Dedifferentiated amniotic fluid mesenchymal stem cell (primary cell): ENCODE results near the gene LSM6.

ENCODE experiments used
- DNase-seq: peaks from one replicate; pipeline ENCODE4 v3.0.0-alpha.2; 2016; ENCODE audit errors: extremely low spot score

LSM6 gene

DNA sequence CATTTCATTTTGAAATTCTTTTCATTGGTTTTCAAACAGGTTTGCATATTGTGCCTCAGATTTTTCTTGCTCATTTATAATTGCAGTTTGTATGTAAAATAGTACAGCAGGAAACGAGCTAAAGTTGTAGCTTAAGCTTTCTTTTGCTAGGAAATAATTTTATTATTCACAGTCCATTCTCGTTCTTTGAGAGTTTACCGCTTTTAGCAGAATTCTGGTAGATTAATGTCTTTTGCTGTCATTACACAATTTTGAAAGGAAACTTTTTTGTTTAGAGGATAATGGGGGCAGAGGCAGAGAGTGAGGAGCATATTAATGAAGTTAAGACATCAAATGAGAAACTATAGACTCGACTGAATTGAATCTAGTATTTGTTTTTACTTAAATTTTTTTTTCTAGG lies 10.5 kb downstream of the LSM6 start:
- DNase-seq: no peak

- DNase-seq: no peak
Measured at GRCh38 chr4:146186596-146186995, 11.1 kb downstream of the LSM6 start.

- DNase-seq: no peak
Measured at GRCh38 chr4:146190456-146190855, 14.9 kb downstream of the LSM6 start.

- no peak for DNase-seq
Measured at GRCh38 chr4:146191766-146192458, 16.4 kb downstream of the LSM6 start.

DNA sequence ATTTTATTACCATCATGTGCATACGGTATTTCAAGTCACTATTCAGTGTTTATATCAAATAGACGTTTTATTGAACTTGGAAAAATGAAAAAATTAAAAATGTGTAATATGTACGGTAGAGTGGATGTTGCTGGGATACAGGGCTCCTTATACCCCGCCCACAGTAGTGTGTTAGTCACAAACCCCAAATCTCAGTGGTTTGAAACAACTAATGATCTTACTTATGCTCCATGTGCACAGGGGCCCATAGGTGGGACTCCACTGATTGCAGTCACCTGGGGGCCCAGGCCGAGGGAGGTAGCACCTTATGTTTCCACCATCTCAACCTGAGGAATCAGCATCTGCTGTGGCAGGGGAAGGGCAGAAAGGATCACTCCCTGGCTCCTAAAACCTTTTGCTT lies 18.1 kb downstream of the LSM6 start:
- no peak for DNase-seq

DNA sequence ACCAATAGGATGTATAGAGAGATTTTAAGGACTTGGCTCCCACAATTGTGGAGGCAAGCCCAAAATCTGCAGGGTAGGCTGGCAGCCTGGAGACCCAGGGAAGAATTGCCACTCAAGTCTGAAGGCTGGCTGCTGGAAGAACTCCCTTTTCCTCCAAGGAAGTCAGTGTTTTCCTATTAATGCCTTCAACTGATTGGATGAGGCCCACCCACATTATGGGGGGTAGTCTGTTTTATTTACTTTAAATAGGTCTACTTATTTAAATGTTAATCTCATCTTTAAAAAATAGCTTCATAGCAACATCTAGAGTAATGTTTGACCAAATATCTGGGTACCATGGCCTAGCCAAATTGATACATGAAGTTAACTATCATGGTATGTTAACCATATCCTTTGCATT lies 18.7 kb downstream of the LSM6 start:
- no peak for DNase-seq

- DNase-seq: no peak
Measured at GRCh38 chr4:146202665-146203064, 27.1 kb downstream of the LSM6 start.

- DNase-seq: no peak
Measured at GRCh38 chr4:146207410-146207809, 31.9 kb downstream of the LSM6 start.

GRCh38 chr4:146210890-146211289 lies 35.4 kb downstream of the LSM6 start:
- DNase-seq: no peak

DNA sequence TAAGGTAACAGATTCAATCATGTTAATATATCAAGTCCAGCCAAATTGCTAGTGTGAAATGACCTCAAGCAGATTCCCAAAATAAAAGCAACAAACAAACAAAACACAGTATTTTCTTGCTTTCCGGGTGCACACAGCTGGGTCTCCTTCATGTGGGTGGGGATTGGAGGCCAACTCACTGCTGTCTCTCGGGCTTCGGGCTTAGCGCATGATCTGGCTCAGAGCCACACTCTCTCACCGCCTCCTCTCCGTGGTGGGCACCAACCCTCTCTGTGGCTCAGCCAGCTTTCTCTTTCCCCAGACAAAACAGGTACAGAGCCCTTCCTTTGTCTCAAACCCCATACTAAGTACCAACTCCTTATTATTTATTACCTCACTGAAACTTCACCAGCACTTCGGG lies 35.9 kb downstream of the LSM6 start:
- DNase-seq: no peak

GRCh38 chr4:146212781-146213180 lies 37.3 kb downstream of the LSM6 start:
- no peak for DNase-seq

- DNase-seq: no peak
Measured at GRCh38 chr4:146214238-146214637, 38.7 kb downstream of the LSM6 start, which contains the start of gene REELD1. Gene REELD1, plus strand, starts transcription at chr4:146214538. Its CDS starts 2,415 bp downstream, at chr4:146216953.

DNA sequence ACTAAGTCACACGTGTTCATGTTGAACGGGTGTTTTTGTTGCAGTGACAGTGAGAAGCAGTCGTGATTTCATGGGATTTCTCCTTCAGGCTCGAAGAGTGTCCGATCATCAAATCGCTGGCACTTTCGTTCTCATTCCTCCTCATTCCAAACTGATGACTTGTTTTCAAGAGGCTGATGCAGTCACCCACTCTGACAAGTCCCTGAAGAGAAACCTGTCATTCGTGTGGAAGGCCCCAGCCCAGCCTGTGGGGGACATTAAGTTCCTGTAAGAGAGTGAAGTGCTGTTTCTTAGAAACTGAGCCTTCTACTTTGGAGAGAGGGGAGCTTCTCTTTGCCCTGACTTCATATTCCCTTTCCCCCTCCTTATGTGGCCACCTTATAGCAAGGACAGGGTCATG lies 46.8 kb downstream of the LSM6 start:
- DNase-seq: no peak

- DNase-seq: no peak
Measured at GRCh38 chr4:146224326-146224966, 48.9 kb downstream of the LSM6 start.

DNA sequence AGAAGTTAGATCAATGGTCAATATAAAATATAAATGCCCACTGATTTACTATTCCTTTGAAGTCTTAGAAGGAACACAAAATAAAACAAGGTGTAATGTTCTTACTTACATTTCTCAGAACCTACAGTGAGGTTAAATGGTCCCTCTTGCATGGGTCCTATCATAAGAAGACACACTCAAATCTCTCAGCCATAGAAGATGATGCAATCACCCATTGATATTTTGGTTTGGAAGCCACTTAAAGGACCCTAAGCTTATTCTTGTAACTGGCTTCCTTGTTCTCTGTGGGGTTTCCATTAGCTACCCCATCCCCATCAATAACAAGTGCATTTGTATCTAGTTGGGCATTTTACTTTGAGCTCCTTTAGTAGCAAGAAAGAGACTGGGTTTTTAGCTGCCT lies 53.9 kb downstream of the LSM6 start:
- DNase-seq: no peak

GRCh38 chr4:146232131-146232722 lies 56.7 kb downstream of the LSM6 start:
- no peak for DNase-seq

- DNase-seq: no peak
Measured at GRCh38 chr4:146235654-146236177, 60.2 kb downstream of the LSM6 start.

- no peak for DNase-seq
Measured at GRCh38 chr4:146236216-146236615, 60.7 kb downstream of the LSM6 start.

GRCh38 chr4:146237092-146237491 lies 61.6 kb downstream of the LSM6 start:
- no peak for DNase-seq

DNA sequence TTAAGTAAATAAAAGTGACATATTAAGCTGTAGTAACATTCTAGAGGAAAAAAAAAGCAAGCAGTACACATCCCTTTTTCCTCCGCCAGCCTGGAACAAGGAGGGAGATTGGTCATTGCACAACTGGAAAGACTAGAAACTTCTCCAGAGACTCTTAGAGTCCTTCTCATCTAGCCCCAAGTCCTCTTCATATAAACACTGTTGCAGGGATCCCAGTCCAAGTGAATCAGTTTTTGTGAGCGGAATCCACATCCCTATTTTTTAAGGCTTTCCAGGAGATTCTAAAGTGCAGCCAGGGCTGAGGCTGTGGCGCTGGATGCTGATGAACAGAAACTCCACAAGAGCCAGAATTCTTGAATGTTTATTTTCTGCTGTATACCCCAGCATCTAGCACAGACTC lies 62.6 kb downstream of the LSM6 start:
- no peak for DNase-seq
